Activated CD4-positive, CD25-positive, alpha-beta regulatory T cell treated with anti-CD3 and anti-CD28 coated beads, Interleukin-2, amount 50 U/mL, for 72 hours (primary cell): ENCODE results near the gene CLHC1.
"Not testable (repeated sequence)": the region's sequence is repeated elsewhere in the genome, so short reads cannot be mapped to it uniquely, and the experiment has no call there.

Experiments used
- DNase-seq: peaks from one replicate; pipeline ENCODE4 v3.0.0; 2021

CLHC1 gene

DNA sequence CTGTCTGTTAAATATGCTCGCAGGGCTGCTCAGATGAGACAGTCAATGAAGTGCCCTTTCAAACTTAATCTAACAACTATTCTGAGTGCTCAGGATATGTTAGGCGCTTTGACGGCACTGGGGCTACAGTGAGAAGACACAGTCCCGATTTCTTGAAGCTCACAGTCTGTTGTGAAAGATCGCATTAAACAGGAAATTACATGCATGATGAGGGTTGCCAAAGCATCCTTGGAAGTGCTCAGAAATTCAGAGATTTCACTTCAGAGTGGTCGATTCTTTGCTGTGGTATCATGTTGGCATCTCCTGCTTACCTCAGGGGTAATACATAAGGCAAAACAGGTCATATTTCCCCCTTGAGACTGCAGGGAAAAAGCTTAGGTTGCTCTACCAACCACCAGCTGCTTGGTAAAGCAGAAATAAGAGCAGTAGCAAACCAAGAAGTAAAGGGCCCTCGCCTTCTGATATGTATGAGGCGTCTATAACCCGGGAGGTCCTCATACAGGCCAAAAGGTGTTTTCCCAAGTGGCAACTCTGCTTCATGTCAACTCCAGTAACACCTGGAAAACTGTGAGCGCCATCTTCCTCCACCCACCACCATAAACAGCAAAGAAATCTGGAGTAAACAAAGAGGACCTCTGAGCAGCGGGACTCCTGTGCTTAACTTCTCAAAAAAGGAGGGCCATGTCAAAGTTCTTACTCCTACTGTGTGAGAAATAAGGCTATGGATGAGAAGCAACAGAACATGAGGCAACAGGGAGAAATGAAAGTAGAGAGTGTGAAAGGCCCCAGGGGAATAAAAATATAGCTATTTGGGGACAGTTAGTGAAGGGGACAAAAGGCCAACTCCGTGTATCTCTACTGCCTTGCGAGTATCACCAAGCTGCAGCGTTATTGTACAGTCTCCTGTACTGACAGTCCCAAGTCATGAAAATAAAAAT, 79.3 kb downstream of the CLHC1 start:
- DNase-seq = no peak

DNA sequence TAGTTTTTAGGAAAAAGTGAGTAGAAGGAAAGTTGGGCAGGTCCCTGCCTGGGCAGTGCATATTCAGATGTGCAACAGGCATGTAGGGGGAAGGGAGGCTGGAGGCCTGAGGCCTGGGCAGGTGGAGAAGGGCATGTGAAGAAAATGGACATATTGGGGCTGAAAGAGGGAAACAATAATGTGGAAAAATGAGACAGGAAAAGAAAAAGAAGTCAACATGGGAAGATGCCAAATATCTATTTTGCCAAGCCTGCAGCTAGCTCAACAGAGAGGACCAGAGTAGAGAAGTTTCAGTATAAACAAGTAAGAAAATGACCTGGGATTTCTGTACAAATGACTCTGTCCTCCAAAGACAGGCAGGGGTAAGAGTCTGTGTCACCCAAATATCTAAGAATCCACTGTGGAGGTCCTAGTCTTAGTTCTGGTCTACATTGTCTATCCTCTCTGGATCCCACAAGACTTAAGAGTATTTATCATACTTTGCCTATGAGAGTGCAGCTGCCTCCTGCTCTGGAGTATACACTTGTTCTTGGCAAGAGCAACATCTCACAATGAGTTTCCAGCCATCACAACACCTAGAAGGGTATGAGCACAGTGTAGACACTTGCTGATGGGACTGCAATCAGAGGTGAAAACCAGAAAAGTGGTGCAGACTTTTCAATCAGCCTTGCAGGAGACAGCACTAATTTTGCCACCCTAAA, 80.2 kb downstream of the CLHC1 start:
- DNase-seq = no peak

DNA sequence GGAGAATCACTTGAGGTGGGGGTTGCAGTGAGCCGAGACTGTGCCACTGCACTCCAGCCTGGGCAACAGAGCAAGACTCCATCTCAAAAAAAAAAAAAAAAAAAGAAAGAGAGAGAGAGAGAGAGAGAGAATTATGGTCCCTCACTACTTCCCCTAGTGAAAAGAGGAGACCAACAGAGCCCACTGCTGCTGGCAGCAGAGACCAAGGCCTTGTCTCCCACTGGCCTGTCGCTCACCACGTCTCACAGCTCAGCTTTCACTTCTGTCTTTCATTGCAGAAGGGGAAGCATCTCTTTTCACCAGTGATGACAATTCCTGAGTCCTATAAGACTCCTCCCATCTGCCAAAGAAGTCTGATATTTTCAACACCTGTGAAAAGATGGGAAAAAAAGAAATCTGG, 81.3 kb downstream of the CLHC1 start:
- no peak for DNase-seq

DNA sequence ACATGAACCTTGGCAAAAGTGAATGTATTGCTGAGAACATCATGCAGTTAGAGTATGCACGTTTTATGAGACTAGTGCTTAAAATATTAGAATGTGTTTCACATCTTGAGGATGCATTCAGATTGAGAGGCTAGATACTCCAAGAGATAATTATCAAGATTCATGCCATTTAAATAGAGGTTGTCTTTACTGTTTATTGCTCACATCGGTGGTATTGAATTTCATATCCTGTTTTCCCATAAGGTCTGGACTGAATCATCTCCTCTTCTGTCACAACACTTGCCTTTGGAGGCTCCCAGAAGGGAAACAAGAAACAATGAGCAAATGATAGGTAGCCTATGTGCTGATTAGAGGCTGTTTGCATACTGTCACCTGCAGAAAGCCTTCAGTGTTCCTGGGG, 83.8 kb downstream of the CLHC1 start:
- no peak for DNase-seq

DNA sequence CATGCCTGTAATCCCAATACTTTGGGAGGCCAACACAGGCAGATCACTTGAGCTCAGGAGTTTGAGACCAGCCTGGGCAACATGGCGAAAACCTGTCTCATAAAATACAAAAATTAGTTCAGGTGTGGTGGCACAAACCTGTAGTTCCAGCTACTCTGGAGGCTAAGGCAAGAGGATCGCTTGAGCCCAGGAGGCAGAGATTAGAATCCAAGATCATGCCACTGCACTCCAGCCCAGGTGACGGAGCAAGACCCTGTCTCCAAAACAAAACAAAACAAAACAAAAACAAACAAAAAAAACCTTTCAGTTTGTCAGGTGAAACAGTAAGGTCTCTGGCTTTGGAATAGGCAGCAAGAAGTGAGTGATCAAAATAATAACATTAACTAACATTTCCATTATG, 84.6 kb downstream of the CLHC1 start:
- DNase-seq = no peak

DNA sequence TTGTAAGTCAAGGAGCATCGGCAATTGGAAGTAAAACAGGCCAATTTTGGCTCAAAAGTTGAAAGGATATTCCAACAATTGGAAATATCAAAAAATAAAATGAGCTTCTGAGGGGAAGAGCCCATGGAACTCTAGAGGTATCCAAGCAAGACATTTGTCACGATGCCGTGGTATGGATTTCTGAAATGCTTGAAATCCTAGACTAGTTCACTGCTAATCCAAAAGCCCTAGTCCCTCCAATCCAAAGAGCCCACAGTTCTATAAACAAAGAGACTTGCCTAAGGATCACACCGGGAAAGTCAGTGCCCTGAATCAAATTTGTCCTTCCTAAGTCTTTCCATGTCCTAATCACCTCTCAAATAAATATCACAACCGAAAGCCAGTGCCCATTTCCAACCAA, 85.1 kb downstream of the CLHC1 start:
- DNase-seq = no peak

DNA sequence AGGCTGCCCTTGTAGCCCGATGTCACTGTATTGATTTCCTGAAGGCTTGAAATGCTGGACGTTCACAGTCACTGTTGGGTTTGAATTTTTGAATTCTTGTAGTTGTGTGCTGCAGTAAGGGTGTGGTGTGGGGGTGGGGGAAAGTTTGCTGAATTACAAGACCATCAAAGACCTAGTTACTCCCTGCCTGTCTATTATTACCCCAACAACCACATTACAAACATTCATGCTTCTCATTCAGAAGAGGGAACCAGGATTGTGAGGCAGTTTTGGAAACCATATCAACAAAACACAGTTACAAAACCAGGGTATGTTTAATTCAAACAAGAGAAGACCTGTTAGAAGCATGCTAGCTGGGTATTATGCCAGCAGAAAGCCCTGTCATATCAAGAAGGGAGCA, 85.8 kb downstream of the CLHC1 start:
- DNase-seq = no peak

DNA sequence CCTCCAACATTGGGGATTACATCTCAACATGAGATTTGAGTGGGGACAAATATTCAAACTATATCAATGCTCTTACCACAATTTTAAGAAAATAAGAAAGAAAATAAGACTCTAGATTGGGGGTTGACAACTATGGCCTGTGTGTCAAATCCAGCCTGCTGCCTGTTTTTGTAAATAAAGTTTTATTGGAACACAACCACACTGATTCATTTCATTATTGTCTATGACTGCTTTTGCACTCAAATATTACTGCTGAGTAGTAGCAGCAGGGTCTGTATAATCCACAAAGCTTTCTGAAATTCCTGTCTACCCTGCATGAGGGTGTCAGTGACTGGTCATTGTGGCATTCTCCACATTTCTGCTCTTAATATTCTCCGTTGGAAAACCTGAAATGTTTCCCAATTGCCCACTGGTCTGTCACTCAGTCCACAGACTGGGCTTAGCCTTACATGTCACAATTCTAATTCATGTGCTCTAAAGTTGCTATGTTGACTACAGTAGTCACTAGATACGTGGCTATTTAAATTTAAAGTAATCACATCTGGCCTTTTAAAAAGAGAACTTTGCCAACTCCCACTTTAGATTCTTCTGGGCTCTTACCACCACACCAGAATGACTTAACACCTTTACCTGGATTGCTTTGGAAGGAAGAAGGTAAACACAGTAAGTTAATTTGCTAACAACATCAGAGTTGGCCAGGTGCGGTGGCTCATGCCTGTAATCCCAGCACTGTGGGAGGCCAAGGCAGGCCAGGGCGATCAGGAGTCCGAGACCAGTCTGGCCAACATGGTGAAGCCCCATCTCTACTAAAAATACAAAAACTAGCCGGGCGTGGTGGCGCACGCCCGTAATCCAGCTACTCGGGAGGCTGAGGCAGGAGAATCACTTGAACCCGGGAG, 86.9 kb downstream of the CLHC1 start:
- DNase-seq = no peak

DNA sequence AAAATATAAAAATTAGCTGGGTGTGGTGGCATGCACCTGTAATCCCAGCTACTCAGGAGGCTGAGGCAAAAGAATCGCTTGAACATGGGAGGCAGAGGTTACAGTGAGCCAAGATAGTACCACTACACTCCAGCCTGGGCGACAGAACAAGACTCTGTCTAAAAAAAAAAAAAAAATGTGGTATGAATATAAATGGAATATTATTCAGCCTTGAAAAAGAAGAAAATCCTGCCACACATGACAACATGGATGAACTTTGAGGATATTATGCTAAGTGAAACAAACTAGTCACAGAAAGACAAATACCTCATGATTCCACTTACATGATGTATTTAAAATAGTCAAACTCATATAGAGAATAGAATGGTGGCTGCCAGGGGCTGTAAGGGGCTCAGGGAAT, 88.4 kb downstream of the CLHC1 start:
- not testable (repeated sequence) for DNase-seq

DNA sequence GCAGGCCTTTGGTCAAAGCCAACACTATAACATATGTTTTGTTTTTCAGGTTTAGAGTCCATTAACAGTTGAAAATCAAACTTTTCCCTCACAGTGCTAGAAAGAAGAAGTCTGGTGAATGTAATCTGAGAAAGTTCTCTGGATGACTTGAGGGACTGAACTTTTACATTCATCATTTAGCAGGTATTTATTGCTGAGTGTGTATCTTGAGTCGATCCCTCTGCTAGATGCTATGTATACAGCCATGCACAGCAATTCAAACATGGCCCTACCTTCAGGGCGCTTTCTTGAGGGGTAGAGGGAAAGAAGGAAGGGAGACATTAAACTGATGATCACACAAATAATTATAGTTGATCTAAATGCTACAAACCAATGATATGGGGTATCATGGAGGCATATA, 89.6 kb downstream of the CLHC1 start:
- no peak for DNase-seq

DNA sequence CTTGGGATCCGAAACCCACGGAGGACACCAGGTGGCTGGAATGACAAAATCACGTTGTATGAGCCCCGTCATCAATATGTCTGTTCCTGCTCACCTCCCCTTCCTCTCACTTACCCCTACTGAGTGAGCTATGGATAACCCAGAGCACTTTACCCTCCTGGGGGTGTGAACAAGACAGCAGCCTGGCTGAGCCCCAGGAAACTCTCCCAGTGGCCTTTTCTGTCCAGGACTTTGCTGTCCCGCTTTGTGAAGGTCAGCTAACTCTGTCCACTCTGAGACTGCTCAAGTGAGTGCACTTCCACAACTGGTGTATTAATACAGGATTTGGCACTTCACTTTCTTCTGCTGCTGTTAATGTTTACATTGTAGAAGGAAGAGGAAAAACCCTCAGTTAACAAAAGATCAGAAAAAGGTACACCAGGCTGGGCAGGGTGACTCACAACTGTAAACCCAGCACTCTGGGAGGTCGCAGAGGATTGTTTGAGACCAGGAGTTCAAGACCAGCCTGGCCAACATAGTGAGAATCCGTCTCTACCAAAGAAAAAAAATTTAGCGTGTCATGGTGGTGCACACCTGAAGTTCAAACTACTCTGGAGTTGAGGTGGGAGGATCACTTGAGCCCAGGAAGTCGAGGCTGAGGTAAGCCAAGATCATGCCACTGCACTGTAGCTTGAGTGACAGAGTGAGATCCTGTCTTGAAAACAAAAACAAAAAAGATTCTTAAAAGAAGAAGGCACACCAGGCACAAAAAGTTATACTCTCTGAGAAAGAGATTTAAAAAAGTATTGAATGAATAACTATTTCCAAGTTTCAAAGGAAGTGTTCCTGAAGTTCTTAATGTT, 90.3 kb downstream of the CLHC1 start:
- no peak for DNase-seq

DNA sequence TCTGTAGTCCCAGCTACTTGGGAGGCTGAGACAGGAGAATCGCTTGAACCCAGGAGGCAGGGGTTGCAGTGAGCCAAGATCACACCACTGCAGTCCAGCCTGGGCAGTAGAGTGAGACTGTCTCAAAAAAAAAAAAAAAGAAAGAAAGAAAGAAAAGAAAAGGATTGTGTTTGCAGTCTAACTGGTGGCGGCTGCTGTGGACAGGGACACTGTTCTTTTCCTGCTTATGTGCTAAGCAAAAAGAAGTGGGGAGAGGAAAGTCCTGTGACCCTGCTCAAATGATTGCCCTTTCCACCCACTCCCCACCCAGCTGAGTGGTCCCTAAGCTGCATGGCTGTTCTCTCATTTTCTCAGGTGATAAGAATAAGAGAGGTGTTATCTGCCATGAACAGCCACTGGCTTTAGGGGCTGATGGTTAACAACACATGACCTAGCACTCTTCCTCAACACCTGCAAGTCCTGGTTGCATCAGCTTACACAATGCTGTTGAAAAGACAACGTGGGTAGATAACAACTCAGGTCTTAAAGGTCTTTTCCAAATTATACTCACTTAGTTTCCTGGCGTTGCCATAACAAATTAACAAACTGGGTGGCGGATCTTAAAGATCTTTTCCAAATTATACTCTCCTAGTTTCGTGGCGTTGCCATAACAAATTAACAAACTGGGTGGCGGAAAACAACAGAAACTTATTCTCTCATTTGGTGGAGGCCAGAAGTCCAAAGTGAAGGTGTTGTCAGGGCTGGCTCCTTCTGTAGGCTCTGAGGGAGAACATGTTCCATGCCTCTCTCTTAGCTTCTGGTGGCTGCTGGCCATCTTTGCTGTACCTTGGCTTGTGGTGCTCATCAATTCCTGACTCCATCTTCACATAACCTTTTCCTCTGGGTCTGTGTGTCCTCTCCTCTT, 91.5 kb downstream of the CLHC1 start:
- no peak for DNase-seq

DNA sequence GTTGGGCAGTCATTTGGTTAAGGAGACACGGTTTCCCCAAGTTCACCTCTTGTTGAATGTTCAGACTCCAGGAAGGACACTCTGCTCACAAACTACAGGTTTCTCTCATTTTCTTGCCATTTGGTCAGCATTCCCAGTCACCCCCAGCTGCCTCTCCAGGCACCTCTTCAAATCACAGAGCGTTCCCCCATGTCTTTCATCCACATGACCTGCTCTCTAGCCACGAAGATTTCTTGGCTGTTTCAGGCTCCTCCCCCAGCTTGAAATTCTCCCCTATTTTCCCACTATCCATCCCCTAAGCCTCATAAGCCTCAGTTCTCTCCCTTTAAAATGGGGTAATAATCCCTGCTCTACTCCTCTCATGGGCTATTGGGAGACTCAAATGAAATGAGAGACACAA, 92.8 kb downstream of the CLHC1 start:
- no peak for DNase-seq

DNA sequence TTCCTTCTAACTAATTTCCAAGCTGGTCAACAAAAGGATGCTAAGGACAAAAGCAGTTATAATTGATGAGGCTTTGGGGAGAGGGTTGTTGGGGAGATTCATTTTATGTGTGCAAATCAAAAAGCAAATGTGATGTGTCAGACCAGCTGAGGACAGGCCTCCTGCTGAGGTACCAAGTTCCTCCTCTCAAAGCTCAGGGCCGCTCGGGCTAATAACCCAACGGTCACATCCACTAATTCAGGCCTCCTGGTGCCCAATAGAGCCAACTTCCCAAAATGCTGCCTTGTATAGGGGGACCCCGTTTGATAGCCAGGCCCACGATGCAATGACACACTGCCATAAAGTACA, 93.2 kb downstream of the CLHC1 start:
- no peak for DNase-seq

DNA sequence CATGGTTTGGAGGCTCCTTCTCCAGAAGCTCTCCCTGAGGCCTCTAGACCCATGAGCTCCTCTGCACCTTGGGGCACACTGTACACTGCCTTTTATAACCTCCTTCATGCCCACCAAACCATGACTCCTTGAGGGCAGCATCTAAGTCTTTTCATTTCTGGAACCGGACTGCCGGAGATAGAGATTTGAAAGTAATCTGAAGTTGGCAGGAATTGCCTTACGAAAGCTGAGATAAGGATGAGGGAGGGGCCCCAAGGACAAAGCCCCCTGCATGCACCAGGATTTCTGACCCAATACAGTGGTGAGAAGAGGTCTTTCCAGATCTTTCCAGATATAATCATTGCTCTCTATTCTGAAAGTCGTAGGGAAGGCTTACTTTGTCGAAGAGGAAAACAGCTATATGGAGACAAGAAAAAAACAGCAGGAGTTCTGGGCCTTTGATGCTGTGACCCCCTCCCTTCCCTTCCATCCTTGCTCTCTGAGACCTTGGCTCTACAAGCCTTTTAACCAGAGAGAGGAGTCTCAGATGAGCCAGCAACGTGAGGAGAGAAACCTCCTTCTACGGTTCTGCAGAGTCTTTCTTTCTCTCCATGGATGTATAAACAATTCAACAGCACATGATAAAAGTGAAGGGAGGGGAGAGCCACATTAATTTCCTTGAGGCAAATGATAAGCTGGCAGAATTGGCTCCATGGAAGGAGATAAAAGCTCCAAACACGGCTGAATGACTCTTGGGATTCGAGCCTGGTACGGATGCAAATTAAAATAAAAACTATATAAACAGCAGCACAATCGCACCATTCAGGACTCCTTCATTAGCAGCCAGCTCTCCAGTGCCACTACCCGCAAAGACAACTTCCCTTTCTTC, 93.8 kb downstream of the CLHC1 start:
- no peak for DNase-seq

DNA sequence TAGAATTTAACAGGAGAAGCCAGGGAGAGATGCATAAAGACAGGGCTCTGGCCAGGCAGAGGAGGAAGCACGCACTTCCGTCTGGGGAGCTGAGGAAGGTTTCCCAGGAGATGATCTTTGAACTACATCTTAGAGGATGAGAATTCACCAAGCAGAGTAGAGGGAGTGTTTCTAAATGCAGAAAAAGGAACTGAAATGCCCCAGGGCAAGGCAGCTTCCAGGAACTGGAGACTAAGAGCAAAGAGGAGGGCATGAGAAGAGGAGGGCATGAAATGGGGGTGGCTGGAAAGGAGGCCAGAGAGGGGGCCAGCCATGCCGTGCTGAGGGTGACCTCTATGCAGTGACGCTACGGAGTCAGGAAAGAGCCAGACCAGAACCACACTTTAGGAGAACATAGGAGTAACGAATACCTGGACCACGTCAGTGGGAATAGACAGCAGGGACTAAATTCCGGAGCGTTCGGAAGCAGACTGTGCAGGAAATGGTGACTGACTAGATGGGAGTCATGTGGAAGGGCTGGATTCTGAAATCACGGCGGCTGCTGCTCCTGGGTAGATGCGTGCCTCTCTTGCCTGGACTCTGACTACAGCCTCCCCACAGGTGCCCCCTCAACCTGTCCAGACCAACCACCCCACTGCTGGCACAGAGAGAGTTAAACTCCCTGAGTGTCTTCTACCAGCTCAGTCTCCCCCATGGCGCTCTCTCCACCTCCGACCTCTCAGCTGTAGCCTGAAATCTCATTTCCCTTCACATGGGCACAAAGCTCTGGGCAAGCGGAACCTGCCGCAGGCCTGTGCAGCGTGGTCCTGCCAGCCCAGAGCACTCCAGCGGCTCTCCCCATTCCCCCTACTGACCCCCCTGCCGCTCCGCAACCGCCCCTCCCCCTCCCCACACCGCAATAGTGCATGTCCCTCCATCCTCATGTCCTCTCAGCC, 94.8 kb downstream of the CLHC1 start:
- no peak for DNase-seq

DNA sequence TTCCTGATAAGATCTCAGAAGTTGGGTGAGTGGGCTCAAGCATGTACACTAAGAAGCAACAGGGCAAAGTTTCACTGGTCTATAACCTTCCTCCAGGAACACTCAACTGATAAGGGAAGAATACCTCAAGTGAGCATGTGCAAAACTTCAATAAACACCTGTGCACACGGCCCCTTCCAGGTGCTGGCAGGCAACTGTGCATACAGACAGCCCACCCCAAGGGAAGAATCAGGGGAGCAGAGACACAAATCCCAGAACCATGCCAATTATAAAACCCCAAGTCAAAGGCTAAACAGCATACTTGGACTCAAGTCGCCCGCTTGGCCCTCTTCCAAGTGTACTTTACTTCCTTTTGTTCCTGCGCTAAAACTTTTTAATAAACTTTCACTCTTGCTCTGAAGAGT, 96.0 kb downstream of the CLHC1 start:
- no peak for DNase-seq

DNA sequence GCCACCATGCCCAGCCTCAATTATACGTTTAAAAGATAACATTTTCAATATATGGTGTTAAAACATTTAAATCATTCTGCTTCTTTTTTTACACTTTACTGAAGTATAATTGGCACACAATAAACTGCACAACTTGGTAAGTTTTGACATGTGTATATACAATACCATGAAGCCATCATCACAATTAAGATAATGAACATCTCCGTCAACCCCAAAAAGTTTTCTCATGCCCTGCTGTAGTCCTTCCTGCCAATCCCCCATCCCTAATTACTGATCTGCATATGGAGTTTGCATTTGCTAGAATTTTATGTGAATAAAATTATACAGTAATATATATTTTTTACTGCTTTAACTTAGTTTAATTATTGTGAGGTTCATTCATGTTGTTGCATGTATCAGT, 96.6 kb downstream of the CLHC1 start:
- DNase-seq = no peak

DNA sequence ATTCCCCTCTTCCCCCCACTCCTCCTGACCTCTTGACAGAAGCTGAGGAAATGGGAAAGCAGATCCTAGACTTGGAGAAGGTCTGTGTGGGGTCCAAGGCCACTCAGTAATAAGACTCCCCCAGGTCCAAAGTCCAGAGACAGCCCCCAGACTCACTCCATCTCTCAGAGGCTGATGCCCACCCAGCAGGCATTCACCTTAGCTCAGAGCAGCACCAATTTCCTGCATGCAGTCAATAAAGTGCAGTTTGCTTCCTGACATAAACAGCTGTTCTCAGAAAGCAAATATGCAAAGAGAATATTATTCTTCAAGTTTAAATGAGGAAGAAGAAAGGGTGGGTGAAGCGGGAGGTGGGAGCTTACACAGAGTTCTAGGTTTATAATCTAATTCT, 97.8 kb downstream of the CLHC1 start:
- no peak for DNase-seq
